B cell (primary cell): ENCODE measurements around the gene IFIT1B.

Experiments
- EZH2 ChIP-seq: IDR thresholded peaks from 2 replicates; pipeline ENCODE4 v1.6.1; 2012; ENCODE audit warnings: borderline replicate concordance, low read depth, mild to moderate bottlenecking, moderate library complexity, low read length; ENCODE audit not compliant: insufficient read depth, poor library complexity, severe bottlenecking
- TF ChIP-seq, protein P1 (sequence below): fragments of 200-600 bp; IDR thresholded peaks from one replicate; pipeline ENCODE4 v1.8.0; 2022; ENCODE audit warnings: antibody characterized with exemption, mild to moderate bottlenecking

DNA sequence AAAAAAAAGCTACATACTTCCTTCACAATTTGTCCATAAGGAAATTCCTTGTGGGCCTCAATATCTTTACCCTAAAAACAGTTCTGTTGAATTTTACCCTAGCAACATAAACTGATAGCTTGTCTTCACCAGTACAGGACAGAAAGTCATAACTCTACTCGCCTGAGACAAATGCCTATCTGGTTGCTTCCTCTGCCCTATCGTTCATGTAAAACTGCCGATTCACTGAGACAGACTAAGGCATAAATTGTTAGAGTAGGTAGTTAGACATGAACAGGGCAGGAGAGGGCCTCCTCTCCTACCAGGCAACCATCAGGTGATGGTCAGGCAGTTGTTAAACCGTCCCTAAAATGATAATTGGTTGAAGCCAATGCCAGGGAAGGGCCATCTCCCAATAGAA, 25.1 kb upstream of the IFIT1B start:
- TF ChIP-seq, protein P1, sequence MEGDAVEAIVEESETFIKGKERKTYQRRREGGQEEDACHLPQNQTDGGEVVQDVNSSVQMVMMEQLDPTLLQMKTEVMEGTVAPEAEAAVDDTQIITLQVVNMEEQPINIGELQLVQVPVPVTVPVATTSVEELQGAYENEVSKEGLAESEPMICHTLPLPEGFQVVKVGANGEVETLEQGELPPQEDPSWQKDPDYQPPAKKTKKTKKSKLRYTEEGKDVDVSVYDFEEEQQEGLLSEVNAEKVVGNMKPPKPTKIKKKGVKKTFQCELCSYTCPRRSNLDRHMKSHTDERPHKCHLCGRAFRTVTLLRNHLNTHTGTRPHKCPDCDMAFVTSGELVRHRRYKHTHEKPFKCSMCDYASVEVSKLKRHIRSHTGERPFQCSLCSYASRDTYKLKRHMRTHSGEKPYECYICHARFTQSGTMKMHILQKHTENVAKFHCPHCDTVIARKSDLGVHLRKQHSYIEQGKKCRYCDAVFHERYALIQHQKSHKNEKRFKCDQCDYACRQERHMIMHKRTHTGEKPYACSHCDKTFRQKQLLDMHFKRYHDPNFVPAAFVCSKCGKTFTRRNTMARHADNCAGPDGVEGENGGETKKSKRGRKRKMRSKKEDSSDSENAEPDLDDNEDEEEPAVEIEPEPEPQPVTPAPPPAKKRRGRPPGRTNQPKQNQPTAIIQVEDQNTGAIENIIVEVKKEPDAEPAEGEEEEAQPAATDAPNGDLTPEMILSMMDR: no peak
- TF ChIP-seq EZH2: no peak
